HCT116 (cell line): Measurements from ENCODE around the gene BNC2. TPM values are rescaled to one million over a fixed set of nuclear protein-coding genes. Genes with fewer than 3 reads are reported as not detected.

Source experiments
- ATAC-seq: fragments of 200-7000 bp; cut with Tn5 transposase; 2 replicates; pipeline ENCODE4 v1.9.1; 2020; ENCODE audit warnings: mild to moderate bottlenecking, moderate library complexity
- BruUV-seq: library from RNA; stranded (reverse); fragments of 400-500 nt; replicated peaks from 2 replicates; lab custom pipeline; 2021; lab: Mats Ljungman, UMichigan
- CTCF ChIA-PET: fragments of 300-600 bp; sonication (Branson Sonifier 250); formaldehyde crosslinking; loops from one replicate; lab custom pipeline; 2021; ENCODE audit warnings: antibody characterized with exemption; lab: Charles Lee
- POLR2A ChIA-PET: fragments of 300-600, 350-600 bp; sonication (Branson Sonifier 250); formaldehyde crosslinking; loops from one replicate; lab custom pipeline; 2021; ENCODE audit warnings: antibody characterized with exemption; lab: Charles Lee
- RAD21 ChIA-PET, 2 experiments: fragments of 300-600 bp; sonication (Branson Sonifier 250); formaldehyde crosslinking; loops; one replicate each; lab custom pipeline; 2023; ENCODE audit warnings: low total read pairs in 2 of 2; ENCODE audit not compliant: uncharacterized antibody in 2 of 2, unreplicated experiment in 2 of 2, low non-redundant PET in 1 of 2; lab: Charles Lee
- DNase-seq: peaks from one replicate; pipeline ENCODE4 v3.0.0-alpha.2; 2010; ENCODE audit warnings: low read depth, low spot score
- H2AFZ ChIP-seq: fragments of 200-600 bp; shearing (Covaris generic), sonication (generic); 2 replicates; pipeline ENCODE4 v1.6.1; 2017; ENCODE audit warnings: low read depth, mixed run types, mixed read lengths, antibody characterized with exemption, low read length; ENCODE audit not compliant: poor library complexity, severe bottlenecking
- H3K27ac ChIP-seq: 2 replicates; pipeline ENCODE4 v1.5.1; 2012; ENCODE audit warnings: low read depth, low read length
- H3K27me3 ChIP-seq: fragments of 200-600 bp; sonication (generic); 2 replicates; pipeline ENCODE4 v1.6.1; 2016; ENCODE audit warnings: mixed run types, low read length, mixed read lengths; ENCODE audit not compliant: insufficient read depth
- H3K36me3 ChIP-seq, 2 experiments: fragments of 200-500 bp in 1 of 2; fragments of 200-600 bp in 1 of 2; sonication (Bioruptor generic) in 1 of 2; sonication (generic) in 1 of 2; 2 replicates each; pipeline versions ENCODE4 v1.5.1 to v1.6.1; 2014 to 2016; ENCODE audit warnings: low read length in 2 of 2, inconsistent platforms in 1 of 2, mixed read lengths in 1 of 2, mixed run types in 1 of 2; ENCODE audit not compliant: insufficient read depth in 2 of 2, control insufficient read depth in 1 of 2
- H3K4me1 ChIP-seq, 2 experiments: fragments of 200-600 bp in 1 of 2; sonication (generic) in 1 of 2; 2 replicates each; pipeline versions ENCODE4 v1.5.1 to v1.6.1; 2012 to 2017; ENCODE audit warnings: low read length in 2 of 2, inconsistent platforms in 1 of 2, mild to moderate bottlenecking in 1 of 2, mixed read lengths in 1 of 2, mixed run types in 1 of 2, moderate library complexity in 1 of 2; ENCODE audit not compliant: insufficient read depth in 2 of 2, control insufficient read depth in 1 of 2
- H3K4me2 ChIP-seq: fragments of 200-600 bp; sonication (generic); 2 replicates; pipeline ENCODE4 v1.6.1; 2017; ENCODE audit warnings: mixed run types, low read length, mixed read lengths
- H3K4me3 ChIP-seq, 2 experiments: fragments of 200-600 bp in 1 of 2; sonication (generic) in 1 of 2; replicated peaks in 1 of 2; 2 replicates each; pipeline ENCODE4 v1.5.1; 2011 to 2016; ENCODE audit warnings: low read length in 2 of 2, control low read depth in 1 of 2, low read depth in 1 of 2, mild to moderate bottlenecking in 1 of 2, mixed read lengths in 1 of 2, mixed run types in 1 of 2
- H3K79me2 ChIP-seq: fragments of 200-600 bp; sonication (generic); 2 replicates; pipeline ENCODE4 v1.6.1; 2017; ENCODE audit warnings: mild to moderate bottlenecking, mixed run types, low read length, moderate library complexity, mixed read lengths; ENCODE audit not compliant: insufficient read depth
- H3K9ac ChIP-seq: fragments of 200-600 bp; sonication (generic); 2 replicates; pipeline ENCODE4 v1.6.1; 2016; ENCODE audit warnings: low read length, mixed read lengths
- H3K9me2 ChIP-seq: fragments of 200-600 bp; sonication (generic), shearing (Covaris generic); 2 replicates; pipeline ENCODE4 v1.6.1; 2017; ENCODE audit warnings: mixed run types, mild to moderate bottlenecking, moderate library complexity; ENCODE audit not compliant: insufficient read depth
- H3K9me3 ChIP-seq, 2 experiments: fragments of 200-500 bp in 1 of 2; fragments of 200-600 bp in 1 of 2; sonication (Bioruptor generic) in 1 of 2; sonication (generic) in 1 of 2; 2 replicates each; pipeline ENCODE4 v1.6.1; 2014 to 2017; ENCODE audit warnings: low read length in 2 of 2, mixed read lengths in 2 of 2, inconsistent platforms in 1 of 2, low read depth in 1 of 2, mild to moderate bottlenecking in 1 of 2, mixed run types in 1 of 2, moderate library complexity in 1 of 2; ENCODE audit not compliant: control insufficient read depth in 1 of 2, insufficient read depth in 1 of 2
- H4K20me1 ChIP-seq: fragments of 200-600 bp; sonication (generic), shearing (Covaris generic); 2 replicates; pipeline ENCODE4 v1.6.1; 2017; ENCODE audit warnings: mixed run types, mild to moderate bottlenecking, moderate library complexity; ENCODE audit not compliant: insufficient read depth
- CBX3 ChIP-seq: IDR thresholded peaks from 2 replicates; pipeline ENCODE4 v1.6.1; 2012; ENCODE audit warnings: low read depth
- CEBPB ChIP-seq: IDR thresholded peaks from 2 replicates; pipeline ENCODE4 v1.6.1; 2012; ENCODE audit warnings: low read depth
- CTCF ChIP-seq, 3 experiments: fragments of 200-600 bp in 1 of 3; sonication (generic) in 1 of 3; IDR thresholded peaks in 2 of 3; conservative IDR thresholded peaks in 1 of 3; 2 replicates each; pipeline ENCODE4 v1.5.1; 2012 to 2017; ENCODE audit warnings: low read depth in 2 of 3, low read length in 2 of 3, antibody characterized with exemption in 1 of 3, borderline replicate concordance in 1 of 3, control low read depth in 1 of 3, mild to moderate bottlenecking in 1 of 3, mixed read lengths in 1 of 3, mixed run types in 1 of 3, moderate library complexity in 1 of 3; ENCODE audit not compliant: insufficient read depth in 1 of 3
- EGR1 ChIP-seq: IDR thresholded peaks from 2 replicates; pipeline ENCODE4 v1.6.1; 2012; ENCODE audit warnings: low read depth
- ELF1 ChIP-seq: IDR thresholded peaks from 2 replicates; pipeline ENCODE4 v1.6.1; 2012; ENCODE audit warnings: low read depth, borderline replicate concordance
- EZH2 ChIP-seq: fragments of 200-600 bp; sonication (generic); IDR thresholded peaks from 2 replicates; pipeline ENCODE4 v1.6.1; 2017; ENCODE audit warnings: antibody characterized with exemption, mixed run types
- EZH2phosphoT487 ChIP-seq: fragments of 200-600 bp; IDR thresholded peaks from 2 replicates; pipeline ENCODE4 v1.6.1; 2018; ENCODE audit warnings: antibody characterized with exemption, borderline replicate concordance
- FOSL1 ChIP-seq: IDR thresholded peaks from 2 replicates; pipeline ENCODE4 v1.6.1; 2012; ENCODE audit warnings: low read depth
- POLR2A ChIP-seq: IDR thresholded peaks from 2 replicates; pipeline ENCODE4 v1.7.0; 2011; ENCODE audit warnings: borderline replicate concordance; ENCODE audit not compliant: insufficient read depth, insufficient read length; ENCODE audit errors: extremely low read depth
- RAD21 ChIP-seq: IDR thresholded peaks from 2 replicates; pipeline ENCODE4 v1.6.1; 2012; ENCODE audit warnings: low read depth, mild to moderate bottlenecking
- SIN3A ChIP-seq: IDR thresholded peaks from 2 replicates; pipeline ENCODE4 v1.6.1; 2012; ENCODE audit warnings: low read depth
- SRF ChIP-seq: IDR thresholded peaks from 2 replicates; pipeline ENCODE4 v1.6.1; 2012; ENCODE audit warnings: low read depth
- TCF7L2 ChIP-seq: IDR thresholded peaks from 2 replicates; pipeline ENCODE4 v1.7.0; 2011; ENCODE audit warnings: borderline replicate concordance, inconsistent platforms; ENCODE audit not compliant: insufficient read depth, insufficient read length; ENCODE audit errors: extremely low read depth
- YY1 ChIP-seq: IDR thresholded peaks from 2 replicates; pipeline ENCODE4 v1.6.1; 2011; ENCODE audit warnings: low read length, low read depth, moderate library complexity, mild to moderate bottlenecking; ENCODE audit not compliant: insufficient replicate concordance; ENCODE audit errors: extremely low read depth
- ZNF274 ChIP-seq: fragments of 200-500 bp; sonication (Bioruptor generic); IDR thresholded peaks from 2 replicates; pipeline ENCODE4 v1.6.1; 2014; ENCODE audit warnings: mild to moderate bottlenecking, low read depth, low read length, inconsistent platforms
- intact Hi-C: fragments of 100-400 bp; cut with micrococcal nuclease; formaldehyde crosslinking; loops from 2 replicates; pipeline ENCODE4 v1.10.0; 2022
- total RNA-seq: library from RNA; stranded (reverse); gene quantifications from one replicate; pipeline ENCODE4 v1.2.1, GENCODE V29; 2021; ENCODE audit not compliant: unreplicated experiment

The BNC2 gene
- total RNA-seq, 1 experiment from 2014 or later: 0.37 TPM

GRCh38 chr9:16817514-16817913, 53.0 kb downstream of the BNC2 start:
- H3K36me3 ChIP-seq: no peaks in the 10 kb centered on the region
- H3K9ac ChIP-seq: no peak overlapping the region
- RAD21 ChIA-PET: no interaction called here
- intact Hi-C loops: no loop called here
- no peak overlapping the region for H3K27ac ChIP-seq
- no TSS peak for BruUV-seq
- H3K4me2 ChIP-seq: no peak overlapping the region
- H3K4me3 ChIP-seq: no peak overlapping the region
- no peaks in the 10 kb centered on the region for H3K4me1 ChIP-seq
- no peak for ATAC-seq
- H3K9me2 ChIP-seq: no peaks in the 10 kb centered on the region
- CTCF ChIA-PET: no interaction called here
- H3K79me2 ChIP-seq: no peaks in the 10 kb centered on the region
- H3K27me3 ChIP-seq: no peaks in the 10 kb centered on the region
- no peaks in the 10 kb centered on the region for H3K9me3 ChIP-seq
- TF ChIP-seq CTCF (IDR thresholded peaks at IDR 0.05 in 2 of 3, conservative IDR thresholded peaks at IDR 0.05 in 1 of 3; ENCODE audit: borderline replicate concordance in 1 of 3, insufficient read depth in 1 of 3, low read depth in 2 of 3, low read length in 2 of 3) (no peak), EGR1 (no peak), FOSL1 (no peak), TCF7L2 (no peak), ZNF274 (no peak), CBX3 (no peak), CEBPB (no peak), SIN3A (no peak), EZH2 (no peak), POLR2A (no peak), SRF (no peak), YY1 (no peak), RAD21 (no peak), ELF1 (no peak), EZH2phosphoT487 (no peak)
- TF ChIP-seq, all 23 proteins: peak for 0
- H2AFZ ChIP-seq: no peak overlapping the region
- no peaks in the 10 kb centered on the region for H4K20me1 ChIP-seq
- POLR2A ChIA-PET: no interaction called here
- DNase-seq: no peak
